GM19193 (cell line): Measurements from ENCODE around the gene PRPF6.

ENCODE experiments used
- POLR2A ChIP-seq: IDR thresholded peaks from 4 replicates; pipeline ENCODE4 v1.6.1; 2011; ENCODE audit not compliant: insufficient read depth, insufficient read length; ENCODE audit errors: extremely low read depth

PRPF6 gene

DNA sequence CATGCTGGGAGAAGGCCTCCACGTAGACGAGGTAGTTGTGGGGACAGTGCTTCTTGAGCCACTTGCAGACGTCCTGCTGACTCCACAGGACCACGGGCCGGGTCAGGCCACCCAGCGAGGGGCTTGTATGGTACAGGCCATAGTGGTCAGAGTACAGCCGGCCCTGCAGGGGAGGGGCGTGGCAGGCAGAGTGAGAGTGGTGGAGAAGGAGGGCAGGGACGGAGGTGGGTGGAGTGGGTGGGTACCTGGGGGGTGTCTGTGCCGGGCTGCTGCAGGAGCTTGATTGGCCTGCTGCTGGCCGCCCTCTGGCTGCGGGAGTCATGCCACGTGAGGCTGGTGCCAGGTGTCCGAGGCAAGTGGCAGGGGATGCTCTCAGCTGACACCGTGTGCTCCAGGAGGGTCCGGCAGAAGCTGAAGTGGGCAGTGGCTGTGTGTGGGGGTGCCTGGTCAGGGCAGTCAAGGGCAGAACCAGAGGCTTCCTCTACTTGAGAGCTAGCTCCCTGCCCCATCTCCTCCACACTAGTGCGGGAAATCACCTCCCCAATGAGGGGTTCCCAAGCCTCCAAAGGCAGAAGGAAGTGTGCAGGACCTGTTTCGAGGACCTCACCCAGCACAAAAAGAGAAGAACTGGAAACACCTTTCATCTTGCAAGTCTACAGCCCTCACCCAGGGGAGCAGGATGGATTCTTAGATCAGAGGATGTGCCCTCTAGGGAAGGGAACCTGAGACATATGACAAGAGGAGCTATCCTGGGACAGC lies 3.8 kb upstream of the PRPF6 start:
- no peak for TF ChIP-seq POLR2A

DNA sequence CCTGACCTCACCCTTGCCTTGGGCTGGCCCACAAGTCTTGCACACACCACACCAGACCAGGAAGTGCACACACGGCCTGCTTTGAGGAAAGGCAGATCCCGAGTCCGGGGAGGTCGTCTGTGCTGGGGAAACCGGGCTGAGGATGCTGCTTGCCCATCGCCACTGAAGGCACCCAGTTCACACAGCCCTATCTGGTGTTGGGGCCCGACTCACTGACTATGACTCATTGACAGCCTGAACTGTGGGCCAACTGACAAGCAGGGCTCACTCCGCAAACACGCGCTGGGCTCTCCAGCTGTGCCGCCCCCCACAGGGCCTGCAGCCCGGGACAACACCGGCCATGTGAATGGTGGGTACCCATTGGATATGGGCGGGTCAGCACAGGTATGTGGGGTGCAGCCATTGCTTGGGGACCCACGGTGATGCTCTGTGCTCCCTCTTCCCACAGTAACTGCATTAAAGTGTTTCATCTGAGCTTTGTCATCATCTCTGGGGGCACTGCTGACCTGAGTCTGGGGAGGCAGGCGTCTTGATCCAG lies 3.1 kb upstream of the PRPF6 start:
- no peak for TF ChIP-seq POLR2A

DNA sequence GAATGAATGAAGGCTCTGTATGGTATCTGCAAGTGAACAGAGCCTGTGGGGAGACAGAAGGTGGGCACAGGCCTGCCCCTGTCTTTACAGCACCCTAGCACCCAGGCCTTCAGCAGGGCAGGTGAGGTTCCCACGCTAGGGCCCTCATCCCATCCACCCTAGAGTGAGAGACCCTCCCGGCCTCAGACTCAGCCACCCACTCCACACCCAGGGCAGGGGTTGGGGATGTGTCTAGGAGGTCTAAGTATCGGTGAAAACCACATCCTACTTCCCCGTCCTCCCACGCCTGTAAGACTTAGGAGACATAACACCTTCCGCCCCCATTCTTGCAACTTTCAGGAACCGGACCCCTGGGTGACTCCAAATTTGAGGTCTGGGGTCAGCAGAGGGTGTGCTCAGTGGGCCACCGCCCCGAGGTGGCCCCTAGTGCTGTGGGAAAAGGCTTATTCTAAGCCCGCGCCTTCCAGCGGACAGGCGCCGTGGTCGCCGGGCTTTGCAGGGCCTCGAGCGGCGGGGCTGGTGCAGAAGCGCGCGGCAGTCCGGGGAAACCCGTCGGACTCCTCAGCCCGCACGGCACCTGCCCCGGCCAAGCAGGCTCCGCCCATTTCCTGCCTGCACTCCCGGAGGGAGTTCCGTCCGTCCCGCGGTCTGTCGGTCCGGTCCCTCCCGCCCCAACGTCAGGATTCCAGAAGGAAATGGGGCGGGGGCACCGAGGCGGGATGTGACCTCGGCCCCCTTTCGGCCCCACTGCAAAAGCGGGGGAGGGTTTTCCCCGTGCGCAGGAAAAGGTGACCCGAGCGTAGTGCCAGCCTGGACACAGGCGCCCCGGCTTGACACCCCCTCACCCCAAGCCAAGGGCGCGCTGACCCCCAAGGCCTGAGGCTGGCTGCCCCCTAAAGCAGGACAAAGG lies 2.4 kb upstream of the PRPF6 start:
- TF ChIP-seq POLR2A: peak; percentile 51

DNA sequence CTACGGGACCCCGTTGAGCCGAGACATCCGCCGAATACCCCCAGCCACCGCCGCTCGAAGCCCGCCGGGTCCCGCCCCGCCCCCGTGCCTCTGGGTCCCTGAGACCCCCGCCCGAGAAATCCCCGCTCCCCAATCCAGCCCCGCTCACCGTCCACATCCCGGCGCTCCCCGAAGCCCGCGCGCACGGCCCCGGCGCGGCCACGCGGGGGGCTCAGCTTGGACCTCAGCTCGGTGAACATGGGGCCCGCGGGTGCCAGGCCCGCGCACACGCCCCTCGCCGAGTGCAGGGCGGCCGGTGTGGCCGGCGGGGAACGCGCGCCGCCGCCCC lies 1.7 kb upstream of the PRPF6 start:
- TF ChIP-seq POLR2A: no peak

DNA sequence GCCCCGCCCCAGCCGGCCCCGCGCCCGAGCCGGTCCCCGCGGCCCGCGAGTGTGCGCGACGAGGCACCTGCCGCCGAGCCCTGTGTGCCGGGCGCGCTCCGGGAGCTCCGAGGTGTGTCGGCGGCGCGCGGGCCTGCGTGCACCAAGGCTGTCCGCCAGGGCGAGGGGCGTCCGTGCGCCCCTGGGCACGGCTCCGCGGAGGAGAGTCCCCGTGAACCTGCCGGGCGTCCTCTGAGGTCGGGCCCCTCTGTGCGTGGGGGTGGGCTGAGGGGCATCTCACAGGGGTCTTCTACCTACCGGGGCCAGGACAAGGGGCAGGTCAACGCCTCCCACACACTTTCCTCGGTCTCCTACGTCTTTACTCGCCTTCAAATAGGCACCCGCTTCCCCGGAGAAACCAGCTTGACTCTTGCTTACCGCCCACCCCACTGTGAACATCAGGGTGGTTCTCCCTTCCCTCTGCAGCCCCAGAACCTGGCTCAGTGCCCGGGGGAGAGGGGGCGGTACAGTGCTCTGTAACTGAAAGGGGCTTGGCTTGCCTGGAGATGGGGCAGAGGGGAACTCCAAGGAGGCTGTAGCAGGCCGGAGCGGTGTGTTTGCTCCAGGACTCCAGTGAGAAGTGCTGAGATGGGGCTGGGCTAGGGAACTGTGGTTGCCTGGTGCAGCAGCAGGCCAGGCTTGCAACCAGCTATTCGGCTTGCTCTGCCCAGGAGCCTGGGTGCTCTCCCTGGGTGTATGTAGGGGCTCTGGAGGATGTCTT lies 1.2 kb upstream of the PRPF6 start, which contains the start of gene SAMD10:
Gene SAMD10, minus strand, starts transcription at position 86 of the 760 bp plus-strand sequence. CDS start 175 bp downstream, outside the sequence.
- TF ChIP-seq POLR2A: peak; percentile 61

DNA sequence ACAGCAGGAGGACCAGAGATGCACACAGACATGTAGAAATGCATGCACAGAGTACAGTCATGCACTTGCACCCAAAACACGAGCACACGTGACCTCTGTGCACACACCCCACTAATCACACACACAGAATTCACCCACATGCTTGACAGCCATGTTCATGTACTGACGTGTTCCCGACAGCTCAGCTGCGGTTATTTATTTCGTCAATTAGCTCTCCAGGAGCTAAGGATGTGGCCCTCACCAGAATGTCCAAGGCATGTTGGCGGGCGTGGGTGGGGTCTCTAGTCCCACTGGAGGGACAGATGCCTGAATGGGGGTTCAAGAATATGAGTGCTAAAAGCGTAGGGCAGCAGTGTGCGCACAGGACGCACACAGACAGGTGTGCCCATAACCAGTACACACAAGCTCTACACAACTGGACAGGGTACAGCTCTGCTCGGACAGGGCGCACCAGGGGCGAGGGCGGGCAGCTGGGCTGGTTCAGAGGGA lies 571 bp upstream of the PRPF6 start:
- no peak for TF ChIP-seq POLR2A

DNA sequence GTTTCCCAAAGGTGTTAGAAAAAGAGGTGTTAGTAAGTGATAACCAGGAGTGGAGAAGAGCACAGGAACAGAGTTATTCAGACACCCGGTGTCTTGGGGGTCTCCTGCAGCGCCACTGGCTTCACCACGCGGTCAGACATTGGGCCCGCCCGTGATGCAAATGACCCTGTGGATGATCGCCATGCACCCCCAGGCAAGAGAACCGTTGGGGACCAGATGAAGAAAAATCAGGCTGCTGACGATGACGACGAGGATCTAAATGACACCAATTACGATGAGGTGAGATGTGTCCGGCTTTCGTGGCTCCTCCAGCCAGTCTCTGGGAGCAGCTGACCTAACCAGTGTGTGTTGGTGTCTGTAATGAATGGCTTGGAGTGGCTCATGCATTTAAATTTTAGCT lies 2.0 kb downstream of the PRPF6 start:
- no peak for TF ChIP-seq POLR2A

DNA sequence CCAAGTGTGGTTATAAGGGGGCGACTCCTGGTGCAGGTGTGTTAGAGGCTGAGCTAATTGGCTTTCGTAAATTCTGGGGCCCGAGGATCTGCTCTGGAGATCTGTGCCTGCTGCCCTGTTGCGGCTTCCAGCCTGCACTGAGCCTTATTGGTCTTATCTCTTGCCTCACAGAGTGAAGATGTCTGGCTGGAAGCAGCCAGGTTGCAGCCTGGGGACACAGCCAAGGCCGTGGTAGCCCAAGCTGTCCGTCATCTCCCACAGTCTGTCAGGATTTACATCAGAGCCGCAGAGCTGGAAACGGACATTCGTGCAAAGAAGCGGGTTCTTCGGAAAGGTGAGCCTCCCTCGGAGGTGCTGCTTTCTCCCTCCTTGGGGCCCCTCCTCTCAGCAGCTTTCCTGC lies 20.0 kb downstream of the PRPF6 start:
- no peak for TF ChIP-seq POLR2A

DNA sequence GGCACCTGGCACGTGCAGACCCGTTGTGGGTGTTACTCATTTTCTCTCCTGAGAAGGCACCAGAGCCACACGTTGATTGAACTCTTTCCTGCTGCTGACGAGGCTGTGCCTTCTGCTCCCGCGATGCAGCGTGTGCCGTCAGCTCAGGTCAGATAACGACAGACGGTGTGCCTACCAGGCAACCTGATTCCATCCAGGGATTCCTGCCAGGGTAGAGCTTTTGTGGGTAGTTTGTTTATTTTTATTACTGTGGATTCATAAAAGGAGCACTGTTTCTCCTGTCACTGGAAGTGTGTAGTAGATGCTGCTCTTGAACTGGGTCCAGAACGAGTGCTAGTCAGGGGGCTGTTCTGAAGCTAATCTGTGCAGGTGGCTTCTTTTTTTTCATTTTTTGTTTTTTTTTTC lies 20.7 kb downstream of the PRPF6 start:
- TF ChIP-seq POLR2A: no peak

DNA sequence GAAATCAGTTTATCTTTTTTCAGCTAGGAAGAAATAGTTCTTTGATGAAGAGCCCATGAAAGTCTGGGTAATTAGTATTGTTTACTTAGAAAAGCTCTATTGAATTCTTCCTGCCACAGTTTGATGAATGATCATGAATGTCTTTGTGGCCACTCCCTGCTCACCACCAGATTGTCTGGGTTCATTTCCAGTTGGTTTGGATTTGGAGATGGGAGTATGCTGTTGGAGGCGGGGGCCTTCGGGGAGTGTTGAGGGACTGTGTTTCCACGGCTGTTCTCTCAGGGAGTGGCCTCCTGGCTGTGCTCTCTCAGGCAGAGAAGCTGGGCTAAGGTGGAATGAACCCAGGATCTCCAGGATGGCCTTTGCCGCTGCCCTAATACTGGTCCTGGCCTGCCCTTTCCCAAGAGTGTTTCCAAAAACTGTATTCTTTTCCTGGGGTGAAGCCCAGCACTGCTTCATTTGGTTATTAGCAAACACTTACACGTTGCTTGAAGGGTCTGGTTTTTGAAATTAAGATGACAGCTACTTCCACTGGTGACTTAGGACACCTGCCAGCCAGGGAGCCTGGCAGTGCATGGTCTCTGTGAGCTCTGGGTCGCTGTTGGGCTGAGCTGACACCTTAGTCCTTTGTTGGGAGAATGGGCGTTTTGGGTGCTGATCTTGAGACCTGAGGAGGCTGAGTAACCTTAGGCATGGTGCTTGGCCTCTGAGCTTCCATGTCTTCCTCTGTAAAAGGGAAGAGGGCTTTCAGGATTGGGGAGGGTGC lies 23.2 kb downstream of the PRPF6 start:
- TF ChIP-seq POLR2A: no peak

DNA sequence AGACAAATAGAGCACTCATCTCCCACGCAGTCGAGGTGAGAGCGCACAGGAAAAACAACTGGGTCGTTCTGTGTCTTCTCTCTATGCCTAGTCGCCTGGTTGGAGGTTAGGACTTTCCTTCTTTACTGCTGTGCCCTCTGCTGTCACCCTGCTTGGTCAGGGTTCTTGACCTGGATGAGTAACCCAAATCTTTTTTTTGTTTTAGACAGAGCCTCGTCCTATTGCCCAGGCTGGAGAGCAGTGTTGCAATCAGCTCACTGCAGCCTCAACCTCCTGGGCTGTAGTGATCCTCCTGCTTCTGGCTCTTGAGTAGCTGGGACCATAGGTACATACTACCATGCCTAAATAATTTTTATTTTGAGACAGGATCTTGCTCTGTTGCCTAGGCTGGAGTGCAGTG lies 24.5 kb downstream of the PRPF6 start:
- no peak for TF ChIP-seq POLR2A

DNA sequence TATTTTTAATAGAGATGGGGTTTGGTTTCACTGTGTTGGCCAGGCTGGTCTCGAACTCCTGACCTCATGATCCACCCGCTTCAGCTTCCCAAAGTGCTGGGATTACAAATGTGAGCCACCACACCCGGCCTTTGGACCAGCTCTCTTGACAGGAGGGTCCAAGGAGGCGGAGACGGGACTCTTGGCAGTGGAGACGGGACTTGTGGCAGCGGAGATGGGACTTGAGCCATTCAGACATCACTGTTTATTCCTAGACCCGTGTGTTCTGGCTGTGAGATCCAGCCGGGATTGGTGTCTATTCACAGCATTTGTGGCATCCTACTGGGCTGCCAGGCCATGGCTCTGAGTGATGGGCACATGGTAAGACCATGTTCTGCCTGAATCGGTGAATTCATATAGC lies 25.6 kb downstream of the PRPF6 start:
- no peak for TF ChIP-seq POLR2A

DNA sequence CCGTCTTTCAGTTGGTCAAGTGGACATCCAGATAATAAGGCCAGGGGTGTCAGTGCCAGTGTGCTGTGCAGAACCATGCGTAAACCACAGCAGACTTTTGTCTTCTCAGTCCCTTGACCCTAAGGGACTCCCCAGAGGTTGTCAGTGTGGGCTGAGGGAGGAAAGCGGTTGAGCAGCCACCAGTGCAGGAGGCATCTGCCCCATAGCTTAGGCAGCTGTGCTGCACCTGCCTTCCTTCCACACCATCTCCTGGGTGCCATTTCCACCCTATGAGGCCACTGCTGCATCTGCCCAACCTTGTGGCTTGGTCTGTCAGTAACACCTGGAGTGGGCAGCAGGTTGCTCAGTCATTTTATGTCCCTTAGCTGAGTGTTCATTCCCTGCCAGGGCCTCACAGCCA lies 26.0 kb downstream of the PRPF6 start:
- no peak for TF ChIP-seq POLR2A

DNA sequence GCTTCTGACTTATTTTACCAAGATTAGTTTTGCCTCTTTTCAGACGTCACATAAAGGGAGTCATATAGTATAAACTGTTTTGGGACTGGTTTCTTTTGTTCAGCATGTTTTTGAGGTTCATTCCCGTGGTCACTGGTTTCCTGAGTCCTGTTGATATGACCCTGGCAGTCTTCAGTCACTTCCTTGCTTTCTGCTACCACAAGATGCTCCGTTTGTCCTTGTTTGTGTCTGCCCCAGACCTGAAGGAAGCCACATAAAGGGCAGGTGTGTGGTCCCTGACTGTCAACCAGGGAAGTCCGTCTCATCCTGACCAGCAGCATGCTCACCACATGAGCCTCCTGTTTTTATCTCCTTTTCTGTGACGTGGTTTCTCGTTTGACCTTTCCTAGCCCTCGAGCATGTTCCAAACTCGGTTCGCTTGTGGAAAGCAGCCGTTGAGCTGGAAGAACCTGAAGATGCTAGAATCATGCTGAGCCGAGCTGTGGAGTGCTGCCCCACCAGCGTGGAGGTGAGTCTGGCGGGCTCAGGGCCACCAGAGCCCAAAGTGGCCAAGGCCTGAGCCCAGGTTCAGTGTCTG lies 29.0 kb downstream of the PRPF6 start:
- TF ChIP-seq POLR2A: no peak
